GM10248 (cell line): ENCODE measurements around the gene TMED4.

Source experiments
- CTCF ChIA-PET: fragments of 300-600 bp; sonication (Branson Sonifier 250); formaldehyde crosslinking; extraction: SDS; loops from one replicate; lab custom pipeline; 2021; ENCODE audit warnings: antibody characterized with exemption; lab: Yijun Ruan, JAX
- POLR2A ChIA-PET: fragments of 350-650 bp; sonication (Branson Sonifier 250); formaldehyde crosslinking; extraction: SDS; loops from one replicate; lab custom pipeline; 2020; ENCODE audit warnings: antibody characterized with exemption; lab: Yijun Ruan, JAX
- DNase-seq: peaks from one replicate; pipeline ENCODE4 v3.0.0; 2012; ENCODE audit errors: extremely low spot score
- TF ChIP-seq, protein P1 (sequence below): IDR thresholded peaks from 2 replicates; pipeline ENCODE4 v1.5.1; 2012; ENCODE audit warnings: mild to moderate bottlenecking, low read depth; ENCODE audit errors: extremely low read depth, missing control alignments, control extremely low read depth

TMED4 gene

DNA sequence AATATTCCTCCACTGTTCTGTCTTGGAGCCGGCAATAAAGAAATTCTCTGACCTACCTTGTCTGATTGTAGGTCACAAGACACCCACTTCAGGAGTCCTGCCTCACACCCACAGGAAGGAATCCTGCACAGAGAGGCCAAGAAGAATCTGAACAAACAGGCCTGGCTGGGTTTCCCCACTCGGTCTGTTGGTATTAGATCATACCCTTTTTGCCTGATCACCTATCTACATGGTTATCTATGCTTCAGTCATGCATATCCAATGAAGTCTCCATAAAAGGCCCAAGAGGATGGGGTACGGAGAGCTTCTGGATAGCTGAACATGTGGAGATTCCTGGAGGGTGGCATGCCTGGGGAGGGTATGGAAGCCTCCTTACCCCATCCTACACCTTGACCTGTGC lies 36.7 kb upstream of the TMED4 start:
- POLR2A ChIA-PET: no interaction called here
- CTCF ChIA-PET: no interaction called here

DNA sequence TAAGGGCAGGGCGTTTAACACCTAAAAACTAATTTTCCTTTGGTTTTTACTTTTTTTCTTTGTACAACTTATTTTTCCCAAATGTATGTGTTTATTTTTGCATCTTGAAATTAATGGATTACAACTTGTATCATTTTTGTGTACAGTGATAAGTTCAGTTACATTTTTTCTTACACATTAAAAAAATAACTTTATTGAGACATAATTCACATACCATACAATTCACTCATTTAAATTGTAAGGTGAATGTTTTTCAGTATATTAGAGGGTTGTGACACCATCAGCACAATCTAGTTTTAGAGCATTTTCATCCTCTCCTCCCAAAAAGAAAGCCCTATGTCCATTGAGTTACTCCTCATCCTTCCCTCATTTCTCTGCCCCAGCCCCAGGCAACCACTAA lies 36.0 kb upstream of the TMED4 start:
- ChIA-PET POLR2A (no interaction called here), CTCF (interaction anchor here (1.7 kb wide), 1 partner anchor 131 kb away, joined by 4 read pairs; no protein-coding TSS in a partner anchor)
- no peak for DNase-seq
- TF ChIP-seq, protein P1, sequence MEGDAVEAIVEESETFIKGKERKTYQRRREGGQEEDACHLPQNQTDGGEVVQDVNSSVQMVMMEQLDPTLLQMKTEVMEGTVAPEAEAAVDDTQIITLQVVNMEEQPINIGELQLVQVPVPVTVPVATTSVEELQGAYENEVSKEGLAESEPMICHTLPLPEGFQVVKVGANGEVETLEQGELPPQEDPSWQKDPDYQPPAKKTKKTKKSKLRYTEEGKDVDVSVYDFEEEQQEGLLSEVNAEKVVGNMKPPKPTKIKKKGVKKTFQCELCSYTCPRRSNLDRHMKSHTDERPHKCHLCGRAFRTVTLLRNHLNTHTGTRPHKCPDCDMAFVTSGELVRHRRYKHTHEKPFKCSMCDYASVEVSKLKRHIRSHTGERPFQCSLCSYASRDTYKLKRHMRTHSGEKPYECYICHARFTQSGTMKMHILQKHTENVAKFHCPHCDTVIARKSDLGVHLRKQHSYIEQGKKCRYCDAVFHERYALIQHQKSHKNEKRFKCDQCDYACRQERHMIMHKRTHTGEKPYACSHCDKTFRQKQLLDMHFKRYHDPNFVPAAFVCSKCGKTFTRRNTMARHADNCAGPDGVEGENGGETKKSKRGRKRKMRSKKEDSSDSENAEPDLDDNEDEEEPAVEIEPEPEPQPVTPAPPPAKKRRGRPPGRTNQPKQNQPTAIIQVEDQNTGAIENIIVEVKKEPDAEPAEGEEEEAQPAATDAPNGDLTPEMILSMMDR: no peak

More for the DNA sequence above, 36.7 kb upstream of the TMED4 start:
- TF ChIP-seq, protein P1: no peak
- DNase-seq: no peak

DNA sequence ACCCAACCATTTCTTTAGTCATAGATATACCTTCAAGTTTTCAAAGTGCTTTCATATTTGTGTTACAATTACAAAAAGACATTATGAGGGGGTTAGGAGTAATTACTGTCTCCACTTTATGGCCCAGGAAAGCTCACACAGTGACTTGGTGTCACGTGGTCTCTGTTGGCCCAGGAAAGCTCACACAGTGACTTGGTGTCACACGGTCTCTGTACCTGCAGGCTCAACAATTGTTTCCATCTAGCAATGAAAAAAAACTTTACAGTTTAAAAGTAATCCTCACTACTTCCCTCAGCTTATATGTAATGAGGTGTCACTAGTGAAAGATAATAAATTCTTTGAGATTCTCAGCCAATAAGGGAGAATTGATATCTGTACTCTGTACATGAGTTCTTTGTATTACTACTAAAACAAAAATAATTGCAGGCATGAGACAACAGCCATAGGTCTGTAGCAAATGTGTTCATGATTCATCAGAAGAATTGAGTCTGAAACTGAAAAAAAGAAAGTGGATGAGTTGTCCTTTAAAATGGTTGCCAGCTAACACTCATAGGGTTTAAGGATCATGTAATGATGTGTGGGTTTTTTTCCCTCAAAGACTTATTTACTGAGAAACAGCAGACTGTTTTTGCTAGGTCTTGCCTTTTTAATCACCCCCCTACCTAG lies 35.3 kb upstream of the TMED4 start:
- CTCF ChIA-PET: interaction anchor here (1.1 to 1.7 kb wide), 6 partner anchors 11 to 227 kb away, joined by 3 to 6 read pairs (median 4); partner anchors contain the start of gene OGDH

DNA sequence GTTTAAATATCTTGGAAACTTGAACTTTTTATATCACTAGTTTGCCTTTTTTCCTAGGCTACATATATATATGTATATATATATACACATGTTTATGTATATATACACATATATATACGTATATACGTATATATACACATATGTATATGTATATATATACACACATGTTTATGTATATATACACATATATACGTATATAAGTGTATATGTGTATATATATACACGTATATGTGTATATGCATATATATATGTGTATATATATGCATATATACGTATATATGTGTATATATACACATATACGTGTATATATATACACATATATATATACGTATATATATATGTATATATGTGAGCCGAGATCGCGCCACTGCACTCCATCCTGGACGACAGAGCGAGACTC lies 34.5 kb upstream of the TMED4 start:
- TF ChIP-seq, protein P1: no peak
- POLR2A ChIA-PET: no interaction called here
- DNase-seq: no peak
- CTCF ChIA-PET: interaction anchor here (1.2 to 2.1 kb wide), 6 partner anchors 14 to 228 kb away, joined by 3 to 6 read pairs (median 4); no protein-coding TSS in a partner anchor

More for the DNA sequence above, 35.3 kb upstream of the TMED4 start:
- peak; percentile 24 for DNase-seq
- TF ChIP-seq, protein P1: no peak
- POLR2A ChIA-PET: no interaction called here

DNA sequence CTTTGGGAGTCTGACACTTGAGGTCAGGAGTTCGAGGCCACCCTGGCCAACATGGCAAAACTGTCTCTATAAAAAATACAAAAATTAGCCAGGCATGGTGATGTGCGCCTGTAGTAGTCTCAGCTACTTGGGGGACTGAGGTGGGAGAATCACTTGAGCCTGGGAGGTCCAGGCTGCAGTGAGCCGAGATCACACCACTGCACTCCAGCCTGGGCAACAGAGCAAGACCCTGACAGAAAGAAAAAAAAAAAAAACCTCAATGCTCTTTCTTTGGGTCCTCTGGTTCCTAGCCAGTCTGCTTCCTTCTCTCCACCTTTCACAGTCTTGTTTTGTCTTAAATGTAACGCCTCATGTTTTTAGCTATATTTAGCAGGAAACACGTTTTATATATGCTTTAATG lies 33.8 kb upstream of the TMED4 start:
- DNase-seq: no peak
- ChIA-PET POLR2A (no interaction called here), CTCF (interaction anchor here (1.5 to 2.1 kb wide), 3 partner anchors 13 to 229 kb away, joined by 3 to 4 read pairs (median 3); no protein-coding TSS in a partner anchor)
- TF ChIP-seq, protein P1: no peak

DNA sequence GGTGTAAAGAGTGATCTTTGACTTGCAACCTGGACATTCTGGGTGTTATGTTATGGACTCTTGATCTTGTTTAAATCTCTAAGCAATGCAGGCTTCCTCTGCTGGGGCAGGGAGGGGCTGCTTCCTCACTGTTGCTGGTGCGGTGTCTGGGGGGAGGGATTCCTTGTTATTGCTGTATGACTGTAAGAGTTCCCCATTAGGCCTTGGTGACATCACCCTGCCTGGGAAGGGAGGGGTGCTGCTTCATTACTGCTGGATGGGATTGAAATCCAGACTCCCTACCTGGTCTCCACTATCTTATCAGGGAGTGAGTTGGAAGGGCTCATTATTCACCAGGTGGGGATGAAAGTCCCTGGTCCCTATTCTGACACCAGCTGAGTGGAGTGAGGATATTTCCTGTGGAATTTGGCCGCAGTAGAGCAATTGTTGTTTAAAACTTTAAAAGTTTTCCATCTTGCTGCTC lies 33.1 kb upstream of the TMED4 start:
- POLR2A ChIA-PET: no interaction called here
- CTCF ChIA-PET: interaction anchor here (2.1 kb wide), 1 partner anchor 50 kb away, joined by 4 read pairs; no protein-coding TSS in a partner anchor
- DNase-seq: no peak
- TF ChIP-seq, protein P1: no peak
